Smooth muscle cell (in vitro differentiated cells): ENCODE results near the gene NCR3LG1. TPM values are rescaled to one million over a fixed set of nuclear protein-coding genes. Genes with fewer than 3 reads are reported as not detected.
A peak's percentile ranks its signal among the peaks of the same experiment; 100 is the strongest.

Experiments used
- DNase-seq: peaks from one replicate; lab custom pipeline; 2025; ENCODE audit not compliant: unreplicated experiment; lab: John Stamatoyannopoulos, UW
- H2AFZ ChIP-seq: fragments of 200-600 bp; sonication (generic); 2 replicates; pipeline ENCODE4 v1.6.0; 2016; ENCODE audit warnings: antibody characterized with exemption, low read depth, mild to moderate bottlenecking
- H3F3A ChIP-seq: fragments of 200-600 bp; sonication (generic); 2 replicates; pipeline ENCODE4 v1.6.0; 2017; ENCODE audit warnings: antibody characterized with exemption, low read depth
- H3K27ac ChIP-seq: fragments of 200-600 bp; sonication (generic); 2 replicates; pipeline ENCODE4 v1.5.1; 2016; ENCODE audit warnings: low read depth, mild to moderate bottlenecking
- H3K27me3 ChIP-seq: fragments of 200-600 bp; sonication (generic); 2 replicates; pipeline ENCODE4 v1.6.1; 2016; ENCODE audit warnings: low read depth, mild to moderate bottlenecking
- H3K36me3 ChIP-seq: fragments of 200-600 bp; sonication (generic); 2 replicates; pipeline ENCODE4 v1.5.1; 2016; ENCODE audit warnings: low read depth
- H3K4me1 ChIP-seq: fragments of 200-600 bp; sonication (generic); 2 replicates; pipeline ENCODE4 v1.5.1; 2016; ENCODE audit warnings: low read depth
- H3K4me2 ChIP-seq: fragments of 200-600 bp; sonication (generic); 2 replicates; pipeline ENCODE4 v1.6.0; 2016; ENCODE audit warnings: mild to moderate bottlenecking
- H3K4me3 ChIP-seq: fragments of 200-600 bp; sonication (generic); 2 replicates; pipeline ENCODE4 v1.5.1; 2016; ENCODE audit warnings: mild to moderate bottlenecking
- H3K79me2 ChIP-seq: fragments of 200-600 bp; sonication (generic); 2 replicates; pipeline ENCODE4 v1.6.0; 2016; ENCODE audit warnings: low read depth, mild to moderate bottlenecking
- H3K9ac ChIP-seq: fragments of 200-600 bp; sonication (generic); 2 replicates; pipeline ENCODE4 v1.6.0; 2016; ENCODE audit warnings: low read depth
- H3K9me3 ChIP-seq: fragments of 200-600 bp; sonication (generic); replicated peaks from 2 replicates; pipeline ENCODE4 v1.5.1; 2016; ENCODE audit warnings: low read depth
- H4K20me1 ChIP-seq: fragments of 200-600 bp; sonication (generic); 2 replicates; pipeline ENCODE4 v1.6.0; 2016; ENCODE audit warnings: low read depth
- CTCF ChIP-seq: fragments of 200-600 bp; sonication (generic); IDR thresholded peaks from 2 replicates; pipeline ENCODE4 v1.5.1; 2017; ENCODE audit warnings: borderline replicate concordance, mild to moderate bottlenecking, antibody characterized with exemption; ENCODE audit not compliant: insufficient read depth, poor library complexity, severe bottlenecking
- WGBS: methylation state at CpG from one replicate; pipeline ENCODE4 v1.1.7; 2016; ENCODE audit warnings: low lambda C conversion rate; 5-methylcytosine and 5-hydroxymethylcytosine counted together
- polyA plus RNA-seq: library from polyadenylated mRNA; unstranded; fragments of >200 nt; fragmentation: Nextera tagmentation; extraction: Ambion mirVana; gene quantifications from 2 replicates; pipeline ENCODE4 v1.2.1, GENCODE V29; 2016
- total RNA-seq: library from RNA; depleted of rRNA; stranded (reverse); fragments of >200 nt; gene quantifications from 2 replicates; pipeline ENCODE4 v1.2.3, GENCODE V29; 2014

NCR3LG1 gene
- total and polyA plus RNA-seq, 2 experiments from 2014 or later: 0.10 to 1.9 TPM

- no peaks in the 10 kb centered on the region for H4K20me1 ChIP-seq
- 81% methylated on average over 6 of the region's 6 CpGs for WGBS
- no peaks in the 10 kb centered on the region for H3F3A ChIP-seq
- no peak overlapping the region for H3K27ac ChIP-seq
- H2AFZ ChIP-seq: no peak overlapping the region
- no peak overlapping the region for H3K4me2 ChIP-seq
- no peaks in the 10 kb centered on the region for H3K79me2 ChIP-seq
- no peak for TF ChIP-seq CTCF
- H3K4me3 ChIP-seq: no peak overlapping the region
- H3K4me1 ChIP-seq: no peaks in the 10 kb centered on the region
- no peaks in the 10 kb centered on the region for H3K9me3 ChIP-seq
- peaks cover 32% of the 10 kb centered on the region for H3K27me3 ChIP-seq
- DNase-seq: no peak
- no peak overlapping the region for H3K9ac ChIP-seq
- no peaks in the 10 kb centered on the region for H3K36me3 ChIP-seq
These were observed 34.3 kb downstream of the NCR3LG1 start for GRCh38 chr11:17385926-17386325.

- peaks cover 38% of the 10 kb centered on the region for H3K27me3 ChIP-seq
- no peaks in the 10 kb centered on the region for H4K20me1 ChIP-seq
- no peak overlapping the region for H2AFZ ChIP-seq
- no peak overlapping the region for H3K27ac ChIP-seq
- no peak overlapping the region for H3K4me2 ChIP-seq
- H3K79me2 ChIP-seq: no peaks in the 10 kb centered on the region
- no peaks in the 10 kb centered on the region for H3K36me3 ChIP-seq
- DNase-seq: no peak
- no peak overlapping the region for H3K4me3 ChIP-seq
- H3K9ac ChIP-seq: no peak overlapping the region
- WGBS: 71% methylated on average over 23 of the region's 23 CpGs
- peak; percentile 43 for TF ChIP-seq CTCF
- no peaks in the 10 kb centered on the region for H3K4me1 ChIP-seq
- H3K9me3 ChIP-seq: no peaks in the 10 kb centered on the region
- H3F3A ChIP-seq: no peaks in the 10 kb centered on the region
These were observed 34.9 kb downstream of the NCR3LG1 start for GRCh38 chr11:17386331-17387084.

- no peaks in the 10 kb centered on the region for H3K4me1 ChIP-seq
- H3K4me2 ChIP-seq: no peak overlapping the region
These were observed 35.7 kb downstream of the NCR3LG1 start for GRCh38 chr11:17387254-17387653.

More at GRCh38 chr11:17387254-17387653, 35.7 kb downstream of the NCR3LG1 start:
- 97% methylated on average over 20 of the region's 20 CpGs for WGBS
- no peak for DNase-seq
- Histone ChIP-seq H4K20me1 (no peaks in the 10 kb centered on the region), H3K79me2 (no peaks in the 10 kb centered on the region), H2AFZ (no peak overlapping the region), H3F3A (no peaks in the 10 kb centered on the region), H3K9ac (no peak overlapping the region), H3K4me3 (no peak overlapping the region), H3K9me3 (no peaks in the 10 kb centered on the region), H3K27ac (no peak overlapping the region), H3K36me3 (no peaks in the 10 kb centered on the region), H3K27me3 (peaks cover 38% of the 10 kb centered on the region)
- TF ChIP-seq CTCF: no peak
